ENCODE measurements around the gene RERE.
"Not testable (repeated sequence)": the region's sequence is repeated elsewhere in the genome, so short reads cannot be mapped to it uniquely, and the experiment has no call there.

The RERE gene

GRCh38 chr1:8448911-8449661 lies 368.4 kb downstream of the RERE start:
- Histone ChIP-seq H3K9me2 (replicated peaks; ENCODE audit: insufficient read depth, low read length) (no peaks in the 10 kb centered on the region), H3K9ac (ENCODE audit: low read length) (no peak overlapping the region), H4K20me1 (ENCODE audit: low read depth, low read length) (no peaks in the 10 kb centered on the region), H3K36me3 (ENCODE audit: low read length) (no peaks in the 10 kb centered on the region), H3K27me3 (ENCODE audit: low read length) (no peaks in the 10 kb centered on the region), H3K9me3 (ENCODE audit: insufficient read depth, low read length) (no peaks in the 10 kb centered on the region), H3K4me3 (ENCODE audit: insufficient read depth, low read length, poor library complexity, severe bottlenecking) (no peak overlapping the region), H3K27ac (ENCODE audit: low read depth, low read length) (no peak overlapping the region), H2AFZ (ENCODE audit: low read depth, low read length, severe bottlenecking) (no peak overlapping the region), H3F3A (ENCODE audit: insufficient read depth) (no peaks in the 10 kb centered on the region), H3K79me2 (ENCODE audit: insufficient read depth, low read length) (no peaks in the 10 kb centered on the region), H3K4me2 (ENCODE audit: low read depth, low read length, poor library complexity, severe bottlenecking) (no peak overlapping the region)
- TF ChIP-seq EZH2phosphoT487 (conservative IDR thresholded peaks at IDR 0.05; ENCODE audit: low read length) = no peak
- no peak for TF ChIP-seq CTCF (IDR thresholded peaks at IDR 0.05; ENCODE audit: insufficient read depth, low read length, poor library complexity, severe bottlenecking)

- H3K27me3 ChIP-seq (ENCODE audit: low read length); H3K4me3 ChIP-seq (ENCODE audit: insufficient read depth, low read length, poor library complexity, severe bottlenecking); H3K79me2 ChIP-seq (ENCODE audit: insufficient read depth, low read length); H3K9me3 ChIP-seq (ENCODE audit: insufficient read depth, low read length); H2AFZ ChIP-seq (ENCODE audit: low read depth, low read length, severe bottlenecking); H3K36me3 ChIP-seq (ENCODE audit: low read length); H3K27ac ChIP-seq (ENCODE audit: low read depth, low read length); H4K20me1 ChIP-seq (ENCODE audit: low read depth, low read length); H3F3A ChIP-seq (ENCODE audit: insufficient read depth); H3K9ac ChIP-seq (ENCODE audit: low read length); H3K9me2 ChIP-seq (replicated peaks; ENCODE audit: insufficient read depth, low read length); H3K4me2 ChIP-seq (ENCODE audit: low read depth, low read length, poor library complexity, severe bottlenecking): not testable (repeated sequence)
Measured at GRCh38 chr1:8448505-8448904, 368.9 kb downstream of the RERE start.

- TF ChIP-seq CTCF (IDR thresholded peaks at IDR 0.05; ENCODE audit: insufficient read depth, low read length, poor library complexity, severe bottlenecking) = no peak
- no peak for TF ChIP-seq EZH2phosphoT487 (conservative IDR thresholded peaks at IDR 0.05; ENCODE audit: low read length)
- no peaks in the 10 kb centered on the region for H4K20me1 ChIP-seq (ENCODE audit: low read depth, low read length)
- no peak overlapping the region for H2AFZ ChIP-seq (ENCODE audit: low read depth, low read length, severe bottlenecking)
- H3K9me2 ChIP-seq (replicated peaks; ENCODE audit: insufficient read depth, low read length) = no peaks in the 10 kb centered on the region
- H3K79me2 ChIP-seq (ENCODE audit: insufficient read depth, low read length) = no peaks in the 10 kb centered on the region
- no peak overlapping the region for H3K27ac ChIP-seq (ENCODE audit: low read depth, low read length)
- H3K27me3 ChIP-seq (ENCODE audit: low read length) = no peaks in the 10 kb centered on the region
- no peak overlapping the region for H3K4me3 ChIP-seq (ENCODE audit: insufficient read depth, low read length, poor library complexity, severe bottlenecking)
- H3K9me3 ChIP-seq (ENCODE audit: insufficient read depth, low read length) = no peaks in the 10 kb centered on the region
- no peak overlapping the region for H3K4me2 ChIP-seq (ENCODE audit: low read depth, low read length, poor library complexity, severe bottlenecking)
- no peak overlapping the region for H3K9ac ChIP-seq (ENCODE audit: low read length)
- H3F3A ChIP-seq (ENCODE audit: insufficient read depth) = no peaks in the 10 kb centered on the region
- H3K36me3 ChIP-seq (ENCODE audit: low read length) = no peaks in the 10 kb centered on the region
Measured at GRCh38 chr1:8447616-8448150, 369.8 kb downstream of the RERE start.

- H2AFZ ChIP-seq (ENCODE audit: low read depth, low read length, severe bottlenecking); H3K36me3 ChIP-seq (ENCODE audit: low read length); H3K4me3 ChIP-seq (ENCODE audit: insufficient read depth, low read length, poor library complexity, severe bottlenecking); H3K9ac ChIP-seq (ENCODE audit: low read length); H3F3A ChIP-seq (ENCODE audit: insufficient read depth); H4K20me1 ChIP-seq (ENCODE audit: low read depth, low read length); H3K4me2 ChIP-seq (ENCODE audit: low read depth, low read length, poor library complexity, severe bottlenecking); H3K79me2 ChIP-seq (ENCODE audit: insufficient read depth, low read length); H3K27ac ChIP-seq (ENCODE audit: low read depth, low read length); H3K9me3 ChIP-seq (ENCODE audit: insufficient read depth, low read length); H3K9me2 ChIP-seq (replicated peaks; ENCODE audit: insufficient read depth, low read length); H3K27me3 ChIP-seq (ENCODE audit: low read length): not testable (repeated sequence)
Measured at GRCh38 chr1:8446119-8446518, 371.3 kb downstream of the RERE start.

All from SU-DHL-6 (cell line).